CD4-positive, alpha-beta T cell treated with Interferon alpha-2 for 1 hour (primary cell): ENCODE data around the gene DAZAP1.
A peak's percentile ranks its signal among the peaks of the same experiment; 100 is the strongest.

ENCODE experiments used
- DNase-seq, 2 donors: peaks; one replicate each; pipeline ENCODE4 v3.0.0-alpha.2; 2020 to 2022

The DAZAP1 gene

DNA sequence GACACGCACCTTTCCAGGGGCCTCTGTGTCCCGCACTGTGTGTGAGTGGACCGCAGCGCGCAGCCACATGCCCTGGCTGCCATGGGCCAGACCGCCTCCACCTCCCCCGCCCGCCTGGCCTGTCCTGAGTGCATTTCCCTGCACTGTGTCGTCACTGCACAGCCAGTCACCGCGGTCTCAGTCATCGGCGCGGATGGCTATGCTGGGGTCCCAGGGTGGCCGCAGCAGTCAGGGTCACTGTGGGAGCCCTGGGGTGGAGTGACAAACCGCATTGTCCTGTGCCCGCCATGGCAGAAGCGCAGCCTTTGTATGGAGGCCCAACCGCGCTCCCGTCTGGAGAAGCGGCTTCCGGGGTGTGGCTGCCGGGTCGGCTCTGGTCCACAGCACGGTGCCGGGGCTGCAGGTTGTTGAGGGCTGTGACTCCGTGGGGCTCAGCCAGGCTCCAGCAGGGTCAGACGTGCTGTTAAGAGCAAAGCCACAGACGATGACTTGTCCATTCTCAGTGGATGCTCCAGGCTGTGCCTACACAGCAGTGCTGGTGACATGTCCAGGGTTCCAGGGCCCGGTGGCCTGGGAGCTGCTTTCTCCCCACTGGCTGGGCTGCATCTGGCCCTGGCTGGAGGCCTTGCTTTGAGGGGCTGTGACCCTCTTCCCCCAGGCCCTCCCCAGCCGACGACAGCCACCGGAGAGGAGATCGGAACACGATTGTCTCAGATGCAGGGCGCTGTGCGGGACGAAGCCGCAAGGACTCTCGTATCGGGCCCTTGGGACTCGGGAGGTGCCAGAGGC, 30.0 kb upstream of the DAZAP1 start:
- no peak for DNase-seq

- DNase-seq, result no peak
These were observed 29.2 kb upstream of the DAZAP1 start for GRCh38 chr19:1377965-1378785.

- no peak for DNase-seq
These were observed 28.1 kb upstream of the DAZAP1 start for GRCh38 chr19:1379126-1379905.

DNA sequence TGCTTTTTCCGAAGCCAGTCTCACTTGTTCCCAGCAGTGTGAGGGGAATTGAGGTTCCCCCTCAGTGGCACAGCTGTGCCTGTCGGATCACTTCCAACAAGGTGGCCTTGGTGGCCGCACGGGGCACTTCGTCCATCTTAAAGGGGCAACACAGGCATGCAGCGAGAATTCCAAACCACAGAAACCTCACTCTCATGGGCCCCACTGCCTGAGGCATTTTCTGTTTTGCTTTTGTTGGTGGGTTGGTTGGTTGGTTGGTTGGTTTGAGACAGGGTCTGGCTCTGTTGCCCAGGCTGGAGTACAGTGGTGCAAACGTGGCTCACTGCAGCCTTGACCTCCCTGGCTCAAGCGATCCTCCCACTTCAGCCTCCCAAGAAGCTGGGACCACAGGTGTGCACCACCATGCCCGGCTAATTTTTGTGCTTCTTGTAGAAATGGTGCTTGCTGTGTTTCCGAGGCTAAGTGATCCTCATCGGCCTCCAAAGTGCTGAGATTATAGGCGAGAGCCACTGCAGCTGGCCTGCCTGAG, 27.4 kb upstream of the DAZAP1 start:
- no peak for DNase-seq

GRCh38 chr19:1382250-1382649, 25.1 kb upstream of the DAZAP1 start:
- DNase-seq, result no peak

DNA sequence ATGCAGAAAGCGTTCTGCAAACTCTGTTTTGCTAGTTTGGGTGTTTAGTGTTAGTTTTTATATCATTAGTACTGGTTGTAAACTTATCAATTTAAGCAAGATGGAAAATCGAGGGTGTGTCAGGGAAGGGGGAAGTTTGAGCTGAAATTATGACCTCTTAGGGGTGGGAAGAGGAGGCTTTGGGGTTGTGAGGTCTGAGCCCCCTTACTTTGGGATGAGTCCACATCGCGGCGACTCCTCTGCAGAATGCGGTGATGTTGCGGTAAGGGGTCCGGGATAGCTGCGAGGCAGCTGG, 24.4 kb upstream of the DAZAP1 start:
- DNase-seq, result no peak

- DNase-seq, result peak; percentile 93 to 97
These were observed 23.9 kb upstream of the DAZAP1 start, which contains the start of gene NDUFS7 for GRCh38 chr19:1383312-1384084. Gene NDUFS7 (plus strand): TSS chr19:1383907. CDS start chr19:1383927, 20 bp downstream.

GRCh38 chr19:1384085-1384462, 23.3 kb upstream of the DAZAP1 start:
- DNase-seq, result no peak

- DNase-seq, result no peak
These were observed 22.8 kb upstream of the DAZAP1 start for GRCh38 chr19:1384478-1385110.

DNA sequence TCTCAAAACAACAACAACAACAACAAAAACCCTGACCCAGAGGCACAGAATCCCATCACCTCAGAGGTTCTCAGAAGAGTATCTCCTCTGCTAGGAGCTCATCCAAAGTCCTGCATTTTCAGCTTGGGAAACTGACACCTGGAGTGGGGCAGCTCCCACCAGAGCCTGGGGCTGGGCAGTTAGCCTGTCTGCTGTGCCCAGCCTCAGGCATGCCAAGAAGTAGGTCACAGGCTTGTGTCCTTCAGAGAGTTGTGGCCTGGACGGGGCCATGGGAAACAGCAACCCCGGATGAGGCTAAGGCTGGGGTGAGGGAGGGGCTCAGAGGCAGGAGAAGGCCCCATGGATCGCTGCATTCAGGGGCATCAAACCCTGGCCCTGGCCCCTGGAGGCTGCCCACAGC, 21.6 kb upstream of the DAZAP1 start:
- no peak for DNase-seq

DNA sequence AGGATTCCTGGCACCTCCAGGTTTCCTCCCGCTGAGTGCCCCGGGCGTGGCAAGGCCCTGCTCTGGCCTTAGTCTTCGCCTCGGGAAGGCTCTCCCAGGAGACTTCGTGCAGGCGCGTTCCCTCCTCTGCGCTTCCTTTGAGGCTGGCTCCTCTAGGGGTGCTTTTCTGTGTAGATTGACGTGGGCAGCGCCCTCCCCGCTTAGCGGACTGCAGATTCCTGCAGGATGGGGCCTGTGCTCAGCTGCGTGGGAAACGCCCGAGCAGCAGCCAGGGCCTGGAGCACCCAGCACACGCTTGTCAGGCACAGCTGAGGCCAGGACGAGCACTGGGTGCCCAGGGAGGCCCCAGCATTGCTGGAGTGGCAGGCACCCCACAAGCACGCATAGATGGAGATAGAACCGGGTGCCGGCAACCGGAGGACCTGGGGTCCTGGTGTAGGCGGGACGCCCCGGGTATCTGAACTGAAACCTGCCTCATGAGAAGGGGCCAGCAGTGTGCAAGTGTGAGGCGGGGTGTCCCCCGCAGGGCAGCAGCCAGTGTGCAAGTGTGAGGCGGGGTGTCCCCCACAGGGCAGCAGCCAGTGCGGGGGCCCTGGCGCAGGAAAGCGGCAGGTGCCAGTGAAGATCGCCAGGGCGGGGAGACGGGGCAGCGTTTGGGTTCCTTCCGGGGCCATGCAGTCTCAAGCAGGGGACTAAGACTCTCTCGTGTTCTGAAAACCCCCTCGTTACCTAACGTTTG, 20.3 kb upstream of the DAZAP1 start:
- DNase-seq, result no peak

DNA sequence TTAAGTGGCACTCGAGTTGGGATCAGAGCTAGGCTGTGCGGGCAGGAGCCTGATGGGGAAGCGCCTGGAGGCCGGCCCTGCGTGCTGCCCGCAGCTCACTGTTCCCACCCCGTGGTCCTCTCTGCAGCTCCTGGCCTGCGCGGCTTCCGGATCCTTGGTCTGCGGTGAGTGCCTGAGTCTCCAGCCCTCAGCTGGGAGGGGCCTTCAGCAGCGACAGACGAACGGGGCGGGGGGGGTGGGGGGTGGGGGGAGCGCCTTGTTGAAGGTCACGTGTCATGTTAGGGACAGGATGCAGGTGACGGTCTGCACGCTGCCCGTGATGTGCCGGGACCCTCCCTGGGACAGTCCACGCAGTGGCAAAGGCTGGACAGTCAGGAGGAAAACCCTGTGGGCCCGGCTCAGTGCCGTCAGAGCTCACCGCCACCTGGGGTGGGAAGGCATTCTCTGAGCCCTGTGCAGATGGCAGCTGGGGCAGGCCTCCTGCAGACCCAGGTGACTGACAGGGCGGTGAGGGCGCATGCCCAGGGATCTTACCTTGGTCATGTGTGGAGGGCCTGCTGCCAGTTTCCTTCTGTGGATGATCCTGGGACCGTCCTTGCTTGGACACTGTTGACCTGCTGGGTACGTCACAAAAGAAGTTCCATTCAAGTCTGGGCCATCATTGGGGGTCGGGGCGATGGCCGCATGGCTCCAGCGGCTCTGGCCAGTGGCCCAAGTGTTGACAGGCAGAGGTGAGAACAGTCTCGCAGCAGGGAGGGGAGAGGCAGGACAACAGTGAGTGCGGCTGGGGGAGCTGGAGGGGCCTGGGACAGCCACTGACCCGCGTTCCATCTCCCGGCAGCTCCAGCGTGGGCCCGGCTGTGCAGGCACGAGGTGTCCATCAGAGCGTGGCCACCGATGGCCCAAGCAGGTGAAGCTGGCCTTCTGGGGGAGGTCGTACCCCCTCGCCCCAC, 19.4 kb upstream of the DAZAP1 start:
- DNase-seq, result no peak

DNA sequence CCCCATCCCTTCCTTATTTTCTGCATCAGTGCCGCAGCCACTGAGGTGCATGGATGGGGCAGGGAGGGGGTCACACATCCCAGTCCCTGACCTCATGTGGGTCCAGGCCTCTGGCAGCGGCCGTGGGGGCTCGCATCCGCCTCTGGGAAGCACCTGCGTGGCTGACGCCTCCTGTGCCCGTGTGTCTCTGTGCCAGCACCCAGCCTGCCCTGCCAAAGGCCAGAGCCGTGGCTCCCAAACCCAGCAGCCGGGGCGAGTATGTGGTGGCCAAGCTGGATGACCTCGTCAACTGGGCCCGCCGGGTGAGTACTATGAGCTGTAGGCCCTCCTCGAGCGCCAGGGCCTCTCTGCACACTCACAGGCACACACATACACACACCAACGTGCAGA, 18.8 kb upstream of the DAZAP1 start:
- no peak for DNase-seq

GRCh38 chr19:1389033-1389940, 18.1 kb upstream of the DAZAP1 start:
- DNase-seq, result no peak

DNA sequence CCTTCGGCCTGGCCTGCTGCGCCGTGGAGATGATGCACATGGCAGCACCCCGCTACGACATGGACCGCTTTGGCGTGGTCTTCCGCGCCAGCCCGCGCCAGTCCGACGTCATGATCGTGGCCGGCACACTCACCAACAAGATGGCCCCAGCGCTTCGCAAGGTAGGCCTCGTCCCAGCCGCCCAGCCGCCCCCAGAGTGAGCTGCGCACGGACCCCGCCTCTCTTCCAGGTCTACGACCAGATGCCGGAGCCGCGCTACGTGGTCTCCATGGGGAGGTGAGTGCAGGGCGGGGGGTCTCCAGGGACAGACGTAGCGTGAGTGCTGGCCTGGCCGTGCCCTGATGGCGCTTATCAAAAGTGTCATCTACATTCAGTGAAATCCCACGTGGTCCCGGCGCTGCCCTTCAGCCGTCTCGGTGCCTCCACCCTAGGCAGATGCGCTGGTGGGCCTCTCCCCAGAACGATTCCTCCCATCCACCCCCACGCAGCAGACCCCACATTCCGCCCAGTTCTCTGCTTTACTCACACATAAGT, 16.4 kb upstream of the DAZAP1 start:
- DNase-seq, result no peak

GRCh38 chr19:1392407-1392806, 15.0 kb upstream of the DAZAP1 start:
- DNase-seq, result no peak

- no peak for DNase-seq
These were observed 14.4 kb upstream of the DAZAP1 start for GRCh38 chr19:1392939-1393530.

DNA sequence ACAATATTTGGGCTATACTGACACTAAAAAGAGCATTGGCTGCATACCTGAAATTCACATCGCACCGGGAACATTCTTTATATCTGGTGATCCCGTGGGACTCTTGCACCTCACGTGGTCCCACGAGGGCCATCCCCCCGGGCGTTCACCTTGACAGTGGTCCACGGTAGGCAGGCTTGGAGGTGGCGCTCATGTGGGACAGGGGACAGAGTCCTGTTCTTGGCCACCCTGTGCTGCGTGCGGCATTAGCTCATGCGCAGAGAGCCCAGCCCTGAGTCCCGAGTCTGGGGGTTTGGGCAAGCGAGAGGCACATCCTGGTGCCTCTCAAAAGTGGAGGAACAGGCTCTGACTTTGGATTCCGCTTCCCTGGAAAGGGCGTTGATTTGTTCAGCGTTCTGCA, 13.5 kb upstream of the DAZAP1 start:
- no peak for DNase-seq
